Heart right ventricle (tissue), 16 donors: Measurements from ENCODE around the gene CNIH1. TPM values are rescaled to one million over a fixed set of nuclear protein-coding genes. Genes with fewer than 3 reads are reported as not detected.
"Not testable (repeated sequence)": the region's sequence is repeated elsewhere in the genome, so short reads cannot be mapped to it uniquely, and the experiment has no call there.

Experiments
- ATAC-seq, 8 donors: fragments of 200-7000 bp; cut with Tn5 transposase; one replicate each; pipeline ENCODE4 v1.9.1; 2020; ENCODE audit warnings: mild to moderate bottlenecking in 8 of 8, moderate library complexity in 8 of 8, moderate number of reproducible peaks in 1 of 8
- DNase-seq, 2 donors: peaks; one replicate each; pipeline ENCODE4 v3.0.0-alpha.2; 2020
- H3K27ac ChIP-seq, 10 donors: fragments of 200-600 bp; sonication (generic) in 2 of 10; one replicate each; pipeline versions ENCODE4 v1.5.0 to v1.8.0; 2020 to 2022; ENCODE audit warnings: mild to moderate bottlenecking in 3 of 10
- H3K27me3 ChIP-seq, 7 donors: fragments of 200-600 bp; one replicate each; pipeline ENCODE4 v1.8.0; 2021 to 2022; ENCODE audit warnings: mild to moderate bottlenecking in 2 of 7
- H3K36me3 ChIP-seq, 9 donors: fragments of 200-600 bp; sonication (generic) in 1 of 9; one replicate each; pipeline versions ENCODE4 v1.5.0 to v1.8.0; 2020 to 2022; ENCODE audit warnings: mild to moderate bottlenecking in 2 of 9
- H3K4me1 ChIP-seq, 9 donors: fragments of 200-600 bp; sonication (generic) in 1 of 9; one replicate each; pipeline versions ENCODE4 v1.5.0 to v1.8.0; 2020 to 2022; ENCODE audit warnings: mild to moderate bottlenecking in 4 of 9
- H3K4me3 ChIP-seq, 10 donors: fragments of 200-600 bp; sonication (generic) in 2 of 10; one replicate each; pipeline versions ENCODE4 v1.5.0 to v1.8.0; 2020 to 2022; ENCODE audit warnings: mild to moderate bottlenecking in 7 of 10, moderate library complexity in 2 of 10
- H3K9me3 ChIP-seq, 11 donors: fragments of 200-600 bp in 10 of 11; sonication (generic) in 2 of 11; one replicate each; pipeline versions ENCODE4 v1.5.0 to v1.8.0; 2013 to 2022; ENCODE audit warnings: mild to moderate bottlenecking in 2 of 11, control low read depth in 1 of 11, moderate library complexity in 1 of 11
- WGBS, 2 donors: extraction: QIAGEN DNeasy Blood & Tissue Kit; methylation state at CpG; one replicate each; pipeline ENCODE4 v1.1.7; 2013; ENCODE audit warnings: inconsistent platforms in 1 of 2; 5-methylcytosine and 5-hydroxymethylcytosine counted together
- intact Hi-C, 10 donors: fragments of 100-400 bp; cut with DNase I; formaldehyde crosslinking; loops; one replicate each; pipeline versions ENCODE4 v1.11.1 to v1.14.2; 2022
- polyA plus RNA-seq, 2 donors: library from polyadenylated mRNA; stranded (reverse); fragments of 200-250 nt; gene quantifications; one replicate each; pipeline ENCODE4 v1.2.3, GENCODE V29; 2013
- total RNA-seq, 10 donors: library from RNA; stranded (reverse); fragmentation: NEBNext Ultra II Directional in 3 of 10; extraction: Animal tissue kit (Norgen Biotek cat#: 25700) in 3 of 10; gene quantifications; one replicate each; pipeline versions ENCODE4 v1.2.1 to v1.2.4, GENCODE V29; 2021 to 2023
- TF ChIP-seq, protein P1 (sequence below), 9 donors: fragments of 200-600 bp; sonication (generic) in 2 of 9; IDR thresholded peaks; one replicate each; pipeline versions ENCODE4 v1.5.0 to v1.8.0; 2021 to 2022; ENCODE audit warnings: antibody characterized with exemption in 9 of 9, mild to moderate bottlenecking in 5 of 9, moderate library complexity in 1 of 9
- donor health status: Arrhythmogenic right ventricular cardiomyopathy.
- donor health status: ischemic (EF 13 %, LVEDD 7.1; RV severe dilation, severe dysfunction).
- donor health status: healthy with polysubstance abuse.
- donor health status: DM: no; HTN: yes; CAD: no.
- donor health status: DM: no; HTN: no; CAD: no.
- donor health status: ischemic (EF 25% LVEDD 6.9; RV normal size, moderate dysfunction).
- donor health status: ischemic (EF 25% LVEDD 5.7; RV mildly dilated, moderate dysfunction).
- donor health status: healthy.
- donor health status: DM: yes; HTN: yes; CAD: no.
- donor health status: Ischemic cardiomyopathy.
- donor health status: ischemic (EF 35%, LVEDD 5.7; RV mildly dilated, moderate dysfunction).
- donor health status: nonischemic (EF 11% LVEDD 7.7; RV severe dilation, severe dysfunction).
- donor health status: DM: yes; HTN: yes; CAD: no.
- donor health status: PGD.
- donor health status: ischemic (EF 29% LVEDD 5.4; RV normal size, mild dysfunction).
- donor health status: nonischemic (EF 23%, LVEDD 6.1; RV moderate dilation, normal function).

Gene CNIH1
- total and polyA plus RNA-seq, 12 donors: 26.8 to 114 (median 91.4) TPM

DNA sequence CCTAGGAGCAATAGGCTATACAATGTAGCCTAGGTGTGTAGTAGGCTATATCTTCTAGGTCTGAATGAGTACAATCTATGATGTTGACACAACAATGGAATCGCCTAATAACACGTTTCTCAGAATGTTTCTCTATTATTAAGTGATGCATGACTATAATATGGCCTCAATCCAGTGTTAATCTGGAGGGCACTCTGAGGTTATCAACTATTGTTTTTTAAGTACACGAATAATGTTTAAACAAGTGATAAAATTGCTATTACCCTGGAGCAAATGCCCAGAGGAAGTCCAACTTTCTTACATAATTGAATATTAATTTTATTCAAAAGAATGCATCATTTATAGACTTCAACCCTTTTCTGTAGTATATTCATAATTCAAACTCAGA is 16.4 kb upstream of the CNIH1 start:
- Histone ChIP-seq H3K27me3 (no peaks in the 10 kb centered on the region), H3K9me3 (no peaks in the 10 kb centered on the region), H3K27ac (no peak overlapping the region), H3K4me3 (no peak overlapping the region), H3K4me1 (no peaks in the 10 kb centered on the region), H3K36me3 (no peaks in the 10 kb centered on the region)
- intact Hi-C loops: no loop called here
- WGBS, 2 donors: 37 to 63% methylated on average over 3 of the region's 3 CpGs
- DNase-seq (no peak), ATAC-seq (no peak)
- TF ChIP-seq, protein P1, sequence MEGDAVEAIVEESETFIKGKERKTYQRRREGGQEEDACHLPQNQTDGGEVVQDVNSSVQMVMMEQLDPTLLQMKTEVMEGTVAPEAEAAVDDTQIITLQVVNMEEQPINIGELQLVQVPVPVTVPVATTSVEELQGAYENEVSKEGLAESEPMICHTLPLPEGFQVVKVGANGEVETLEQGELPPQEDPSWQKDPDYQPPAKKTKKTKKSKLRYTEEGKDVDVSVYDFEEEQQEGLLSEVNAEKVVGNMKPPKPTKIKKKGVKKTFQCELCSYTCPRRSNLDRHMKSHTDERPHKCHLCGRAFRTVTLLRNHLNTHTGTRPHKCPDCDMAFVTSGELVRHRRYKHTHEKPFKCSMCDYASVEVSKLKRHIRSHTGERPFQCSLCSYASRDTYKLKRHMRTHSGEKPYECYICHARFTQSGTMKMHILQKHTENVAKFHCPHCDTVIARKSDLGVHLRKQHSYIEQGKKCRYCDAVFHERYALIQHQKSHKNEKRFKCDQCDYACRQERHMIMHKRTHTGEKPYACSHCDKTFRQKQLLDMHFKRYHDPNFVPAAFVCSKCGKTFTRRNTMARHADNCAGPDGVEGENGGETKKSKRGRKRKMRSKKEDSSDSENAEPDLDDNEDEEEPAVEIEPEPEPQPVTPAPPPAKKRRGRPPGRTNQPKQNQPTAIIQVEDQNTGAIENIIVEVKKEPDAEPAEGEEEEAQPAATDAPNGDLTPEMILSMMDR (IDR thresholded peaks at IDR 0.05): no peak

DNA sequence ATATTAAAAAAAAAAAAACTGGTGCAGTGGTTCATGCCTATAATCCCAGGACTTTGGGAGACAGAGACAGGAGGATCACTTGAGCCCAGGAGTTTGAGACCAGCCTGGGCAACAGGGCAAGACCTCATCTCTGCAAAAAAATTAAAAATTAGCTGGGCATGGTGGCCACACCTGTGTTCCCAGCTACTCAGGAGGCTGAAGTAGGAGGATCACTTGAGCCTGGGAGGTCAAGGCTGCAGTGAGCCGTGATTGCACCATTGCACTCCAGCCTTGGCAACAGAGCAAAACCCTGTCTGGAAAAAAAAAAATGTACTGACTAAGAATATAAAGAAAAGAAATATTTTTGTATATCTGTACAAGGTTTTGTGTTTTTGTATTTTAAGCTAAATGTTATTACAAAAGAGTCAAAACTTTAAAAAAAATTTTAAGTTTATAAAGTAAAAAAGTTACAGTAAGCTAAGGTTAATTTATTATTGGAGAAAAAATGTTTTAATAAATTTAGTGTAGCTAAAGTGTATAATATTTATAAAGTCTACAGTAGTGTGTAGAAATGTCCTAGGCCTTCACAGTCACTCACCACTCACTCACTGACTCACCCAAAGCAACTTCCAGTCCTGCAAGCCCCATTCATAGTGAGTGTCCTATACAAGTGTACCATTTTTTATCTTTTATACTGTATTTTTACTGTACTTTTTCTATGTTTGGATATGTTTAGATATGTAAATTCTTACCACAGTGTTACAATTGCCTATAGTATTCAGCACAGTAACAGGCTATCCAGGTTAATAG is 15.8 kb upstream of the CNIH1 start:
- H3K4me3 ChIP-seq, intact Hi-C loops, DNase-seq, H3K9me3 ChIP-seq, H3K27me3 ChIP-seq, ATAC-seq, H3K27ac ChIP-seq, H3K36me3 ChIP-seq, H3K4me1 ChIP-seq: not testable (repeated sequence)
- WGBS, 2 donors: 94 to 95% methylated on average over 1 of the region's 1 CpG

DNA sequence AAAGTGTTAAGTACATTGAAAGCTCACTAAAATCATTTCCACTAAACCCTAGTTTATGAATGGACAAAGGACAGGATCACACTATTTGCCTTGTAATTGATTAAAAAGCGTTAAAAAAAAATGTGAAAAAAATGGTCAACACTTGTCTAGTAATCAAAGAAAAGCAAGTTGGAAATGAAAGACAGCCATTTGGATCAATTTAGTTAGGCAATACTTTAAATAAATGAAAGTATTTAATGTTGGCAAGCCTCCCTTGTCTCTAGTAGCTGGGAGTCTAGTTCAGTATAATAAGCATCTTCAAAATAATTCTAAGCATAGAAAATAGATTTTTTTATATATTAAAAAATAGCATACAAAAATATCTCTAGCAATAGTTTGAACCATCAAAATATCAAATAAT is 14.2 kb upstream of the CNIH1 start:
- Histone ChIP-seq H3K4me3 (no peak overlapping the region), H3K9me3 (no peaks in the 10 kb centered on the region), H3K36me3 (no peaks in the 10 kb centered on the region), H3K27ac (no peak overlapping the region), H3K4me1 (peaks cover 0 to 9% (median 0%) of the 10 kb centered on the region in 9 donors), H3K27me3 (no peaks in the 10 kb centered on the region)
- intact Hi-C loops: no loop called here
- TF ChIP-seq, protein P1 (IDR thresholded peaks at IDR 0.05): no peak
- no peak for DNase-seq
- ATAC-seq: no peak
- WGBS, 2 donors: 95 to 100% methylated on average over 1 of the region's 1 CpG

DNA sequence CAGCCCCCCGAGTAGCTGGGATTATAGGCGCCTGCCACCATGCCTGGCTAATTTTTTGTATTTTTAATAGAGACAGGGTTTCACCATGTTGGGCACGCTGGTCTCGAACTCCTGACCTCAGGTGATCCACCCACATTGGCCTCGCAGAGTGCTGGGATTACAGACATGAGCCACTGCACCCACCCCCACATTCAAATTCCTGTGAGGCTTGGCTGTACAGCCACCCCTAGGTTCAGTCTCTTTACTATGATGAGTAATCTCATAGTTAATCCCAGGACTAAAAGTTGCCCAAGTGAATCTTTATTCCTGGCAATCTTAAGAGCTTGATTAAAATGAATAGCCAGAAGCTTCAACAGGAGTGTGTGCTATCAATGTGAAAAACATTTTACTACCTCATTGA is 12.8 kb upstream of the CNIH1 start:
- WGBS, 2 donors: 91 to 93% methylated on average over 5 of the region's 5 CpGs

DNA sequence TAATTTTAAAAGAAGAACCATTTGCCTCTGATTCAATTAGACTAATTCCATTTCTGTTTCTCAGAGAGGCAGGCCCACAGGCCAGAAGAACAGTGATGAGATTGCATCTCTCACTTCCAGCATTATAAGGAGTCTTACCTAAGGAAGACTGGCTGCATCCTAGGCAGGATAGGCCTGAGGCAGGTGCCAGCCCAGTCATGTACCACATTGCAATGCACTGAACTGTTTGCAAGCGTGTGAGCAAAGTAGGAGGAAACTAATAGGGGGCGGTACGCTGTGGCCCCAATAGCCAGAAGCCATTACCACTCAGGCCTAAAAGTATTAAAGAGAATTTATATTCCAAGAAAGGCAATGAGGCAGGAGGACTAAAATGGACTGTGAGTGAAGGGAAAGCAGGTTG is 12.1 kb upstream of the CNIH1 start:
- TF ChIP-seq, protein P1 (IDR thresholded peaks at IDR 0.05): no peak
- no peak overlapping the region for H3K27ac ChIP-seq
- no peak overlapping the region for H3K4me3 ChIP-seq
- no peaks in the 10 kb centered on the region for H3K27me3 ChIP-seq
- no peaks in the 10 kb centered on the region for H3K36me3 ChIP-seq
- DNase-seq (no peak), ATAC-seq (no peak)
- H3K4me1 ChIP-seq: peaks cover 0 to 14% (median 0%) of the 10 kb centered on the region in 9 donors
- H3K9me3 ChIP-seq: no peaks in the 10 kb centered on the region
- WGBS, 2 donors: 94 to 98% methylated on average over 3 of the region's 3 CpGs
- intact Hi-C loops: no loop called here

More for the DNA sequence above, 12.8 kb upstream of the CNIH1 start:
- DNase-seq, H3K9me3 ChIP-seq, H3K4me3 ChIP-seq, H3K36me3 ChIP-seq, intact Hi-C loops, H3K27me3 ChIP-seq, ATAC-seq, H3K27ac ChIP-seq: not testable (repeated sequence)
- peaks cover 0 to 14% (median 0%) of the 10 kb centered on the region in 9 donors for H3K4me1 ChIP-seq
